ENCODE measurements around the gene FKRP. TPM values are rescaled to one million over a fixed set of nuclear protein-coding genes. Genes with fewer than 3 reads are reported as not detected.

Gene FKRP
- total and polyA plus RNA-seq, 2 of the 13 experiments (the other 11 are each of a cell fraction or from before 2014, with no cell fraction given) = 7.3 to 9.8 TPM

GRCh38 chr19:46784262-46785053, 38.6 kb downstream of the FKRP start (continued):
- no peak for TF ChIP-seq PRDM10 (CRISPR knock-in tag; IDR thresholded peaks at IDR 0.05; ENCODE audit: low read depth)
- 0 out of 2 replicates have a peak, but pooled peaks have one; percentile 41 for TF ChIP-seq ATF3 (CRISPR knock-in tag; IDR thresholded peaks at IDR 0.05)
- TF ChIP-seq ZMAT5 (CRISPR knock-in tag; IDR thresholded peaks at IDR 0.05; ENCODE audit: borderline replicate concordance, low read depth) = no peak
- no peak for TF ChIP-seq THYN1 (CRISPR knock-in tag; IDR thresholded peaks at IDR 0.05; ENCODE audit: borderline replicate concordance, low read depth)
- no peak for TF ChIP-seq ZNF816 (CRISPR knock-in tag; IDR thresholded peaks at IDR 0.05; ENCODE audit: borderline replicate concordance)
- TF ChIP-seq GLI4 (CRISPR knock-in tag; IDR thresholded peaks at IDR 0.05; ENCODE audit: borderline replicate concordance) = no peak
- no peak for TF ChIP-seq SATB2 (CRISPR knock-in tag; IDR thresholded peaks at IDR 0.05)
- TF ChIP-seq TRIM22 (IDR thresholded peaks at IDR 0.05) = no peak
- TF ChIP-seq ZSCAN21 (CRISPR knock-in tag; IDR thresholded peaks at IDR 0.05; ENCODE audit: borderline replicate concordance) = no peak
- TF ChIP-seq ZKSCAN1 (IDR thresholded peaks at IDR 0.05; ENCODE audit: low read length) = no peak
- TF ChIP-seq ZNF737 (CRISPR knock-in tag; IDR thresholded peaks at IDR 0.05; ENCODE audit: borderline replicate concordance) = no peak
- peak; percentile 53 for TF ChIP-seq FOXP4 (CRISPR knock-in tag; IDR thresholded peaks at IDR 0.05)
- TF ChIP-seq RFX1 (IDR thresholded peaks at IDR 0.05) = no peak
- TF ChIP-seq IRF2 (CRISPR knock-in tag; IDR thresholded peaks at IDR 0.05) = peak; percentile 36; the same call in 1 of the 2 replicates
- TF ChIP-seq ZNF660 (CRISPR knock-in tag; IDR thresholded peaks at IDR 0.05; ENCODE audit: borderline replicate concordance, low read depth) = no peak
- TF ChIP-seq TSC22D2 (CRISPR knock-in tag; IDR thresholded peaks at IDR 0.05; ENCODE audit: borderline replicate concordance) = no peak
- no peak for TF ChIP-seq ZBTB2 (CRISPR knock-in tag; IDR thresholded peaks at IDR 0.05; ENCODE audit: low read depth)
- TF ChIP-seq CREB1 (IDR thresholded peaks at IDR 0.05) = no peak
- TF ChIP-seq CREB1 (CRISPR knock-in tag; IDR thresholded peaks at IDR 0.05) = no peak
- peak; percentile 100 for TF ChIP-seq CEBPG (CRISPR knock-in tag; IDR thresholded peaks at IDR 0.05)
